ENCODE data around the gene SLC39A11.

- no peak for TF ChIP-seq USF2 (CRISPR knock-in tag; IDR thresholded peaks at IDR 0.05)
- no peak for TF ChIP-seq ZBTB21 (CRISPR knock-in tag; IDR thresholded peaks at IDR 0.05; ENCODE audit: borderline replicate concordance)
- no peak for TF ChIP-seq CTCF (IDR thresholded peaks at IDR 0.05)
- TF ChIP-seq ETV6 (CRISPR knock-in tag; IDR thresholded peaks at IDR 0.05): no peak
- TF ChIP-seq RORB (CRISPR knock-in tag; IDR thresholded peaks at IDR 0.05): no peak
- TF ChIP-seq ZNF263 (CRISPR knock-in tag; IDR thresholded peaks at IDR 0.05; ENCODE audit: low read depth): no peak
- no peak for TF ChIP-seq CREB1 (CRISPR knock-in tag; IDR thresholded peaks at IDR 0.05)
Observed at GRCh38 chr17:72797142-72797541, 295.3 kb downstream of the SLC39A11 start.
